IPS DF 6.9 (cell line): ENCODE data around the gene FAM229B.
"Not testable (repeated sequence)": the region's sequence is repeated elsewhere in the genome, so short reads cannot be mapped to it uniquely, and the experiment has no call there.

Experiments
- DNase-seq: peaks from one replicate; pipeline ENCODE4 v3.0.0-alpha.2; 2013; ENCODE audit warnings: low read depth, low spot score
- H3K27ac ChIP-seq: one replicate; pipeline ENCODE4 v1.5.1; 2013; ENCODE audit warnings: low read length, control low read depth
- H3K27me3 ChIP-seq: 2 replicates; pipeline ENCODE4 v1.6.1; 2013; ENCODE audit warnings: mild to moderate bottlenecking, low read length; ENCODE audit not compliant: control insufficient read depth, insufficient read depth
- H3K36me3 ChIP-seq: 2 replicates; pipeline ENCODE4 v1.6.1; 2013; ENCODE audit warnings: low read length; ENCODE audit not compliant: control insufficient read depth, insufficient read depth
- H3K4me1 ChIP-seq: 2 replicates; pipeline ENCODE4 v1.6.1; 2013; ENCODE audit warnings: low read length; ENCODE audit not compliant: control insufficient read depth, insufficient read depth
- H3K4me3 ChIP-seq: 2 replicates; pipeline ENCODE4 v1.5.1; 2013; ENCODE audit warnings: mild to moderate bottlenecking, low read length
- H3K9me3 ChIP-seq: 2 replicates; pipeline ENCODE4 v1.6.1; 2013; ENCODE audit warnings: low read length, inconsistent platforms; ENCODE audit not compliant: control insufficient read depth, insufficient read depth
- WGBS: extraction: QIAGEN DNeasy Blood & Tissue Kit; methylation state at CpG from one replicate; pipeline ENCODE4 v1.1.7; 2013; ENCODE audit warnings: mixed read lengths, missing lambda C conversion rate; ENCODE audit not compliant: insufficient read length, insufficient coverage; 5-methylcytosine and 5-hydroxymethylcytosine counted together

Gene FAM229B

GRCh38 chr6:112044856-112045255 lies 42.5 kb upstream of the FAM229B start:
- no peaks in the 10 kb centered on the region for H3K9me3 ChIP-seq
- no peaks in the 10 kb centered on the region; the same call in 1 of the 2 replicates for H3K27me3 ChIP-seq
- H3K4me3 ChIP-seq = no peak overlapping the region
- H3K27ac ChIP-seq = no peak overlapping the region
- no peaks in the 10 kb centered on the region for H3K4me1 ChIP-seq
- no CpG with 5 or more reads among the region's 3 CpGs for WGBS
- no peak for DNase-seq
- no peaks in the 10 kb centered on the region for H3K36me3 ChIP-seq

GRCh38 chr6:112047523-112047922 lies 39.9 kb upstream of the FAM229B start:
- not testable (repeated sequence) for H3K27me3 ChIP-seq, H3K36me3 ChIP-seq, H3K4me3 ChIP-seq, H3K4me1 ChIP-seq, H3K27ac ChIP-seq, H3K9me3 ChIP-seq, DNase-seq
- no CpG with 5 or more reads among the region's 25 CpGs for WGBS

- Histone ChIP-seq H3K27me3 (no peaks in the 10 kb centered on the region; the same call in 1 of the 2 replicates), H3K4me3 (no peak overlapping the region), H3K36me3 (no peaks in the 10 kb centered on the region), H3K4me1 (no peaks in the 10 kb centered on the region), H3K9me3 (no peaks in the 10 kb centered on the region), H3K27ac (no peak overlapping the region)
- no peak for DNase-seq
- no CpG with 5 or more reads among the region's 6 CpGs for WGBS
Measured at GRCh38 chr6:112049026-112049799, 38.2 kb upstream of the FAM229B start.

- H3K27ac ChIP-seq = no peak overlapping the region
- H3K27me3 ChIP-seq = no peaks in the 10 kb centered on the region
- H3K36me3 ChIP-seq = no peaks in the 10 kb centered on the region
- H3K4me3 ChIP-seq = no peak overlapping the region
- no peaks in the 10 kb centered on the region for H3K4me1 ChIP-seq
- no peak for DNase-seq
- WGBS = no CpG with 5 or more reads among the region's 7 CpGs
- no peaks in the 10 kb centered on the region for H3K9me3 ChIP-seq
Measured at GRCh38 chr6:112049996-112050395, 37.4 kb upstream of the FAM229B start.

DNA sequence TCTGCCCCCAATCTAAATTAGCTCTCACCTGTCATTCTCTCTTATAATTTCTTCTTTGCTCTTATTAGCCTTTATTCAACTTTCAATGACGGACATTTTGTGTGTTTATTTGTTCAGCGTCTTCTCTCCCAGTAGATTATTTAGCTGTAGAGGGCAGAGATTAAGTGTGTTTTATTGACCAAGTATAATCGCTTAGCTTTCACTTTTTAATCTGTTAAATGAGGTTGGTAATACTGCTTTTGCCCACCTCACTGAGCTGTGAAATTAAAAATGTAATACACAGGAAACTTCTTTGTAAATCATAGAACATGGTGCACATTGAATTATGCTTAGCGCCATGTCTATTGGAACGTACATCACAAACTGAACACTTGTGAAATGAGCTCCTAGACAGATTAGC lies 37.0 kb upstream of the FAM229B start:
- no peaks in the 10 kb centered on the region for H3K4me1 ChIP-seq
- H3K36me3 ChIP-seq = no peaks in the 10 kb centered on the region
- no peak overlapping the region for H3K4me3 ChIP-seq
- H3K27ac ChIP-seq = no peak overlapping the region
- no CpG with 5 or more reads among the region's 5 CpGs for WGBS
- H3K27me3 ChIP-seq = no peaks in the 10 kb centered on the region
- DNase-seq = no peak
- no peaks in the 10 kb centered on the region for H3K9me3 ChIP-seq

DNA sequence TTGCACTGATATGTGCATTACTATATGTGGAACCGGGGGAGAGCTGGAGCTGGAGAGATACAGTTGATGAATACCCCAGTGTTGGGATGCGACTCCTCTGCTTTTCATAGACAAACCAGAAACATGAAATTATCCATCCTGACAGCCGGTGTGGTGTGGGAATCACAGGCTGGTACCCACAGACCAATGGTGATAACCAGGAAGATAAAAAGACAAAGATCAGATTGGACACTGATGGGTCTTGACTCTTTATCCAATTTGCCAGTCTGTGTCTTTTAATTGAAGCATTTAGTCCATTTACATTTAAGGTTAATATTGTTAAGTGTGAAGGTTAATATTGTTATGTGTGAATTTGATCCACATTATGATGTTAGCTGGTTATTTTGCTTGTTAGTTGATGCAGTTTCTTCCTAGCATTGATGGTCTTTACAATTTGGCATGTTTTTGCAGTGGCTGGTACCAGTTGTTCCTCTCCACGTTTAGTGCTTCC lies 36.1 kb upstream of the FAM229B start:
- not testable (repeated sequence) for H3K4me1 ChIP-seq, DNase-seq, H3K9me3 ChIP-seq, H3K27ac ChIP-seq, H3K27me3 ChIP-seq, H3K36me3 ChIP-seq, H3K4me3 ChIP-seq
- no CpG with 5 or more reads among the region's 4 CpGs for WGBS

- Histone ChIP-seq H3K9me3 (no peaks in the 10 kb centered on the region), H3K4me1 (no peaks in the 10 kb centered on the region), H3K4me3 (no peak within 1 kb of the TSS), H3K27me3 (no peaks in the 10 kb centered on the region), H3K27ac (no peak within 1 kb of the TSS), H3K36me3 (no peaks in the 10 kb centered on the region)
- no CpG with 5 or more reads among the region's 12 CpGs for WGBS
- no peak for DNase-seq
Measured at GRCh38 chr6:112054001-112054400, 33.4 kb upstream of the FAM229B start, which contains the start of gene CCN6. TSS of gene CCN6 (plus strand) at chr6:112054104. CDS start at chr6:112054358, 254 bp downstream.

- no CpG with 5 or more reads among the region's 10 CpGs for WGBS
- Histone ChIP-seq H3K27me3 (no peaks in the 10 kb centered on the region), H3K4me3 (no peak overlapping the region), H3K9me3 (no peaks in the 10 kb centered on the region), H3K27ac (no peak overlapping the region), H3K36me3 (no peaks in the 10 kb centered on the region), H3K4me1 (no peaks in the 10 kb centered on the region)
- no peak for DNase-seq
Measured at GRCh38 chr6:112054555-112055190, 32.7 kb upstream of the FAM229B start.

DNA sequence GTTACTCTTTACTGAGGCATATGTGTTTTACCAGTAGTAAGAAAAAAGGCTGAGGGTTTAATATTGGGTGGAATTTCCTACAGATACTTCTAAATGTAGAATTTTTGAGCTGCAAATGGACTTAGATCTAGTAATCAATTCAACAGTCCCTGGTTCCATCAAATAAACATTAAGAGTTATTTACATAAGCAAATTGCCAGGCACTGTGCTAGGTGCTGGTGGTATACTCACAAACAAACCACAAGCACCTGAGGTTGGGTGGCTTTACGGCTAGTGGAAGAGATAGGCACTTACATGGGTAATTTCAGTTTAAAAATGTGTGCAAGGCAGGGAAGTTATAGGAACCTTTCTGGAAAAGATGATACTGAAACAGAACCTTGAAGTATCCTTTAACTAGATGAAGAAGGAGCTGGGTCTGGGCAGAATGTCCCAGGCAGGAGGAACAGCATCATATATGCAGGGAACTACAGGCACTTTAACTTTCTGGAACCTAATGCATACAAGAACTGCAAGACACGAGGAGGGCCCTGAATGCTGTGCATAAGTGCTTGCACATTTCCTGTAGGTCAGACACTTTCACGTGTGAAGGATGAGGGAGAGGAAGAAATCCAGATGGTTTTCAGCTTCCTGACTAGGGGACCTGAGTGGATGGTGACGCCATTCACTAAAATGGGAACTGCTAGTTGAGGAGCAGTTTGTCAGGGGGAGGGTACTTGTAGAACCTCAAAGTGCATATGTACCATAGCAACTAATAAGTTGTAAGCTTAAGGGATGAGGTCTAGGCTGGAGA lies 29.0 kb upstream of the FAM229B start:
- no peaks in the 10 kb centered on the region for H3K9me3 ChIP-seq
- no peaks in the 10 kb centered on the region for H3K27me3 ChIP-seq
- no peak overlapping the region for H3K4me3 ChIP-seq
- no peaks in the 10 kb centered on the region for H3K36me3 ChIP-seq
- H3K4me1 ChIP-seq = no peaks in the 10 kb centered on the region
- no CpG with 5 or more reads among the region's 4 CpGs for WGBS
- no peak for DNase-seq
- H3K27ac ChIP-seq = no peak overlapping the region

GRCh38 chr6:112061605-112062004 lies 25.8 kb upstream of the FAM229B start:
- no peak overlapping the region for H3K27ac ChIP-seq
- H3K36me3 ChIP-seq = no peaks in the 10 kb centered on the region
- WGBS = no CpG with 5 or more reads among the region's 4 CpGs
- DNase-seq = no peak
- no peaks in the 10 kb centered on the region for H3K4me1 ChIP-seq
- H3K27me3 ChIP-seq = no peaks in the 10 kb centered on the region
- H3K9me3 ChIP-seq = no peaks in the 10 kb centered on the region
- no peak overlapping the region for H3K4me3 ChIP-seq
